NT2/D1 (cell line): ENCODE measurements around the gene CEP250.

Experiments
- SUZ12 ChIP-seq: IDR thresholded peaks from 2 replicates; pipeline ENCODE4 v1.6.1; 2011; ENCODE audit not compliant: insufficient read length, insufficient read depth; ENCODE audit errors: extremely low read depth
- YY1 ChIP-seq: IDR thresholded peaks from 2 replicates; pipeline ENCODE4 v1.6.1; 2011; ENCODE audit not compliant: insufficient read length, insufficient read depth
- ZNF274 ChIP-seq: IDR thresholded peaks from 2 replicates; pipeline ENCODE4 v1.6.1; 2011; ENCODE audit warnings: mild to moderate bottlenecking, low read depth, low read length

DNA sequence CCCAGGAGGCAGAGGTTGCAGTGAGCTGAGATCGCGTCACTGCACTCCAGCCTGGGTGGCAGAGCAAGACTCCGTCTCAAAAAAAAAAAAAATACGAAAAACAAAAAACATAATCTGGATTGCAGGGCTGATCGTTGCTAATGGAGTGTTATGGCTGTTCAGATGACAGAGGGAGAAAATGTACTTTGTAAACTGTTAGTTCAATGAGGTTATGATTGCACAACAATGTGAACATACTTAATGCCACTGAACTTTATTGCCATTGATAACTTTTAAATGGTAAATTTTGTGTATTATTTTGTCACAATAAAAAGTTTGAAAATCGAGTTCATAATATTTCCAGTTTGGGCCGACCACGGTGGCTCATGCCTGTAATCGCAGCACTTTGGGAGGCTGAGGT is 63.6 kb downstream of the CEP250 start:
- TF ChIP-seq YY1: no peak
- TF ChIP-seq ZNF274: no peak
- no peak for TF ChIP-seq SUZ12
